Lung (tissue), 12 donors: ENCODE measurements around the gene RPL27A. TPM values are rescaled to one million over a fixed set of nuclear protein-coding genes. Genes with fewer than 3 reads are reported as not detected.
"Not testable (repeated sequence)": the region's sequence is repeated elsewhere in the genome, so short reads cannot be mapped to it uniquely, and the experiment has no call there.

Experiments used
- ATAC-seq: fragments of 200-7000 bp; cut with Tn5 transposase; one replicate; pipeline ENCODE4 v1.9.1; 2020; ENCODE audit warnings: moderate number of reproducible peaks; ENCODE audit not compliant: insufficient read depth, low FRiP score
- DNase-seq, 3 donors: peaks; one replicate each; pipeline ENCODE4 v3.0.0-alpha.2; 2013 to 2017
- H3K27ac ChIP-seq, 2 donors: one replicate each; pipeline ENCODE4 v1.5.1; 2013; ENCODE audit warnings: mild to moderate bottlenecking in 2 of 2, moderate library complexity in 2 of 2, control low read depth in 1 of 2, inconsistent platforms in 1 of 2, low read depth in 1 of 2, low read length in 1 of 2
- H3K27me3 ChIP-seq, 3 donors: one replicate each; pipeline ENCODE4 v1.5.1; 2013; ENCODE audit warnings: low read length in 2 of 3; ENCODE audit not compliant: control insufficient read depth in 3 of 3, insufficient read depth in 3 of 3
- H3K36me3 ChIP-seq, 4 donors: one replicate each; pipeline ENCODE4 v1.5.1; 2013; ENCODE audit warnings: low read length in 4 of 4, mild to moderate bottlenecking in 1 of 4, moderate library complexity in 1 of 4; ENCODE audit not compliant: control insufficient read depth in 4 of 4, insufficient read depth in 4 of 4
- H3K4me1 ChIP-seq, 5 donors: one replicate each; pipeline ENCODE4 v1.5.1; 2013; ENCODE audit warnings: low read length in 5 of 5, mild to moderate bottlenecking in 2 of 5, moderate library complexity in 1 of 5; ENCODE audit not compliant: control insufficient read depth in 5 of 5, insufficient read depth in 5 of 5
- H3K4me3 ChIP-seq: one replicate; pipeline ENCODE4 v1.5.1; 2013; ENCODE audit warnings: mild to moderate bottlenecking, control low read depth, moderate library complexity
- H3K9ac ChIP-seq, 2 donors: one replicate each; pipeline ENCODE4 v1.5.1; 2013; ENCODE audit warnings: low read length in 2 of 2, control low read depth in 1 of 2; ENCODE audit not compliant: insufficient read depth in 1 of 2
- H3K9me3 ChIP-seq, 4 donors: one replicate each; pipeline ENCODE4 v1.5.1; 2013; ENCODE audit warnings: low read length in 3 of 4, mild to moderate bottlenecking in 1 of 4, moderate library complexity in 1 of 4; ENCODE audit not compliant: control insufficient read depth in 4 of 4, insufficient read depth in 3 of 4
- WGBS, 2 donors: extraction: QIAGEN DNeasy Blood & Tissue Kit; methylation state at CpG; one replicate each; pipeline ENCODE4 v1.1.7; 2013; 5-methylcytosine and 5-hydroxymethylcytosine counted together
- polyA plus RNA-seq, 2 donors: library from polyadenylated mRNA; stranded (reverse); fragments of 200-250 nt; gene quantifications; one replicate each; pipeline ENCODE4 v1.2.1, GENCODE V29; 2013
- total RNA-seq, 2 donors: library from RNA; depleted of rRNA in 1 of 2; stranded (reverse); fragments of >200 nt in 1 of 2; gene quantifications; one replicate each; pipeline ENCODE4 v1.2.1, GENCODE V29; 2014 to 2021
- TF ChIP-seq, protein P1 (sequence below): IDR thresholded peaks from 2 replicates; pipeline ENCODE4 v1.5.1; 2012; ENCODE audit warnings: mild to moderate bottlenecking; ENCODE audit errors: control extremely low read depth, extremely low read depth
- donor health status: control.
- donor health status: control.
- donor health status: Bipolar disorder and iron deficiency.
- donor health status: healthy.
- donor health status: DM: yes; HTN: yes; CAD: no.

RPL27A gene
- total and polyA plus RNA-seq, 4 donors, result 673 to 4,912 (median 1,413) TPM

DNA sequence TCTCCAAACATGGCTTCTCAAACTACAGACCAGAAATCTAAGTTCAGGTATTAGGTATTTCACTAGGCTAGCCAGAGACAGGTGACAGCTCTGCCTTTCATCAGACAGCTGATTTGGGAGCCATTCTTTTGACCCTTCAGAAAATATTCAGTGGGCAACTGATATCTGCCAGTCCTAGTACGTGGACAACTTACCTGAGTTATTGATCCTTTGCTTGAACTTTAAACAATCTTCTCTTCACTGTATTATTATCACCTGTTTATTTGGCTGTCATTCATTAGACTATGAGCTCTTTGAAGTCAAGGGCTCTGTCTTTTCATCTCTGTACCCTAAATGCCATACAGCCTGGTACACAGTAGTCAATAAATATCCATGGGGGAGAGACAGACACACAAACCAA lies 17.4 kb upstream of the RPL27A start:
- TF ChIP-seq, protein P1, sequence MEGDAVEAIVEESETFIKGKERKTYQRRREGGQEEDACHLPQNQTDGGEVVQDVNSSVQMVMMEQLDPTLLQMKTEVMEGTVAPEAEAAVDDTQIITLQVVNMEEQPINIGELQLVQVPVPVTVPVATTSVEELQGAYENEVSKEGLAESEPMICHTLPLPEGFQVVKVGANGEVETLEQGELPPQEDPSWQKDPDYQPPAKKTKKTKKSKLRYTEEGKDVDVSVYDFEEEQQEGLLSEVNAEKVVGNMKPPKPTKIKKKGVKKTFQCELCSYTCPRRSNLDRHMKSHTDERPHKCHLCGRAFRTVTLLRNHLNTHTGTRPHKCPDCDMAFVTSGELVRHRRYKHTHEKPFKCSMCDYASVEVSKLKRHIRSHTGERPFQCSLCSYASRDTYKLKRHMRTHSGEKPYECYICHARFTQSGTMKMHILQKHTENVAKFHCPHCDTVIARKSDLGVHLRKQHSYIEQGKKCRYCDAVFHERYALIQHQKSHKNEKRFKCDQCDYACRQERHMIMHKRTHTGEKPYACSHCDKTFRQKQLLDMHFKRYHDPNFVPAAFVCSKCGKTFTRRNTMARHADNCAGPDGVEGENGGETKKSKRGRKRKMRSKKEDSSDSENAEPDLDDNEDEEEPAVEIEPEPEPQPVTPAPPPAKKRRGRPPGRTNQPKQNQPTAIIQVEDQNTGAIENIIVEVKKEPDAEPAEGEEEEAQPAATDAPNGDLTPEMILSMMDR, result no peak
- DNase-seq, result no peak
- H3K4me3 ChIP-seq, result no peak overlapping the region
- H3K9me3 ChIP-seq, result no peaks in the 10 kb centered on the region
- H3K27ac ChIP-seq, result no peak overlapping the region
- no peak for ATAC-seq
- peaks cover 0 to 7% (median 0%) of the 10 kb centered on the region in 4 donors for H3K36me3 ChIP-seq
- no peaks in the 10 kb centered on the region for H3K27me3 ChIP-seq
- H3K9ac ChIP-seq, result no peak overlapping the region
- H3K4me1 ChIP-seq, result no peaks in the 10 kb centered on the region
- 96 to 100% methylated on average over 1 of the region's 1 CpG for WGBS, 2 donors

DNA sequence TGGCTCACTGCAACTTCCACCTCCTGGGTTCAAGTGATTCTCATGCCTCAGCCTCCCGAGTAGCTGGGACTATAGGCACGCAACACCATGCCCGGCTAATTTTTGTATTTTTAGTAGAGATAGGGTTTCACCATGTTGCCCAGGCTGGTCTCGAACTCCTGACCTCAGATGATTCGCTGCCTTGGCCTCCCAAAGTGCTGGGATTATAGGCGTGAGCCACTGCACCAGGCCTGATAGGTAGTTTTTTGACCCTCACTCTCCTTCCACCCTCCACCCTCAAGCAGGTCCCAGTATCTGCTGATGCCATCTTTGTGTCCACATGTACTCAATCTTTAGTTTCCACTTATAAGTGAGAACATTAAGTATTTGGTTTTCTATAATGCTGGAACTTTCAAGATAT lies 12.5 kb upstream of the RPL27A start:
- H3K36me3 ChIP-seq, result peaks cover 0 to 14% (median 2%) of the 10 kb centered on the region in 4 donors
- not testable (repeated sequence) for H3K9me3 ChIP-seq, H3K9ac ChIP-seq, H3K4me3 ChIP-seq, DNase-seq, H3K27ac ChIP-seq, H3K27me3 ChIP-seq, ATAC-seq
- peaks cover 0 to 12% (median 4%) of the 10 kb centered on the region in 5 donors for H3K4me1 ChIP-seq
- 98 to 99% methylated on average over 6 of the region's 6 CpGs for WGBS, 2 donors

DNA sequence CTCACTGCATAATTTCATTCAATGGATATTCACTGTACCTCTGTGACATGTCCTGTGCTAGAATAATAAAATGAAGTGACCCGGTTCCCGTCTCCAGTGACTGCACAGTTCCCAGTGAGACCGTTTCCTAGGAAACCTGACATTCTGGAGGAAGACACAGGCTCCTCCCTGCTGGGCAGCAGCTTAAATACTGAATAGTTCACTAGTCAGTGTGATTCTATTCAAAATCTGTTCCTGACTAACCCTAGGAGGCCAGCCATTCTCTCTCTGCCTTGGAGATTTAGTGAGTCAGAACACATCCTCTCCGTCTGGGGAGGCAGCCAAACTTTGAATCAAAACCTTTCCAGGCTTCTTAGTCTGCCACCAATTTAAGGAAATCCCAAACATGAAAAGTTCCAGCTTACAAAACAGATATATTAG lies 11.4 kb upstream of the RPL27A start:
- Histone ChIP-seq H3K4me1 (peaks cover 0 to 12% (median 4%) of the 10 kb centered on the region in 5 donors), H3K36me3 (peaks cover 0 to 14% (median 2%) of the 10 kb centered on the region in 4 donors), H3K9me3 (no peaks in the 10 kb centered on the region), H3K27me3 (no peaks in the 10 kb centered on the region), H3K9ac (peak overlapping the region in 1 of 2 donors; percentile 57), H3K4me3 (no peak overlapping the region), H3K27ac (peak overlapping the region in 1 of 2 donors; percentile 70)
- peak; percentile 79 for ATAC-seq
- WGBS, 2 donors, result 51 to 85% methylated on average over 4 of the region's 4 CpGs
- peak; percentile 47 to 74 (median 68) for DNase-seq
- TF ChIP-seq, protein P1, result no peak

DNA sequence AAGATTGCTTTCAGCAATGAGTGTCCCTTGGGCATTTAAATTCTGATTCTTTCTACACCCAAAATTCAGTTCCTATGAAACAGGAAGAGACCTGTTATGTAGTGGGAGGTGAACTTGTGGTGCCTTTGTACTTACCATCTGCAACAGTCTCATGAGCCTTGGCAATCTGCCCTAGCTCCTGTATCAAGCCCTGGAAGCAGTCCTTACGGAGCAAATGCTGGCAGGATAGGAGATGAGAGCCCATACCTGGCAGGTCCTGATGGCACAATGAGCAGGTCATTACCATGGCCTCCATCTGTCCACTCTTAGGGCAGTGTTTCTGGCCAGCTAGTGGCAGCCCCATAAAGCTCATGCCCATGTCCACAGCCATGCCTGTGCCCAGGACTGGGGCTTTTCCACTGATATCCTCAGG lies 10.9 kb upstream of the RPL27A start:
- no peak for ATAC-seq
- Histone ChIP-seq H3K9ac (peak overlapping the region in 1 of 2 donors; percentile 57), H3K4me3 (no peak overlapping the region), H3K9me3 (no peaks in the 10 kb centered on the region), H3K27ac (peak overlapping the region; percentile 38 to 40), H3K36me3 (peaks cover 0 to 15% (median 2%) of the 10 kb centered on the region in 4 donors), H3K27me3 (no peaks in the 10 kb centered on the region), H3K4me1 (peaks cover 0 to 12% (median 4%) of the 10 kb centered on the region in 5 donors)
- DNase-seq, result peak in 2 of 3 donors; percentile 30 to 57
- 0% methylated on average over 1 of the region's 1 CpG for WGBS, 2 donors
- TF ChIP-seq, protein P1, result no peak
